H1 (cell line): ENCODE measurements around the gene SIDT1. TPM values are rescaled to one million over a fixed set of nuclear protein-coding genes. Genes with fewer than 3 reads are reported as not detected.

Experiments used
- HDAC2 ChIP-seq, 2 experiments: fragments of 300-600 bp in 1 of 2; sonication (generic) in 1 of 2; IDR thresholded peaks; 2 replicates each; pipeline ENCODE4 v1.6.1; 2011 to 2012; ENCODE audit warnings: low read depth in 2 of 2, low read length in 2 of 2, mild to moderate bottlenecking in 2 of 2, moderate library complexity in 2 of 2, borderline replicate concordance in 1 of 2, inconsistent platforms in 1 of 2
- MAFK ChIP-seq: IDR thresholded peaks from 2 replicates; pipeline ENCODE4 v1.6.1; 2012; ENCODE audit warnings: low read depth, mild to moderate bottlenecking, improper control_type of control experiment, low read length
- PHF8 ChIP-seq: fragments of 200-600 bp; sonication (generic); conservative IDR thresholded peaks from 2 replicates; pipeline ENCODE4 v1.7.1; 2012; ENCODE audit warnings: low read depth, mild to moderate bottlenecking, inconsistent platforms, low read length, moderate library complexity
- RBBP5 ChIP-seq: IDR thresholded peaks from 2 replicates; pipeline ENCODE4 v1.7.1; 2012; ENCODE audit warnings: low read depth, mild to moderate bottlenecking, inconsistent platforms, low read length, moderate library complexity, borderline replicate concordance
- RFX5 ChIP-seq: IDR thresholded peaks from 2 replicates; pipeline ENCODE4 v1.6.1; 2011; ENCODE audit warnings: low read depth, low read length, improper control_type of control experiment, borderline replicate concordance
- TBP ChIP-seq: IDR thresholded peaks from 2 replicates; pipeline ENCODE4 v1.6.1; 2011; ENCODE audit warnings: low read depth, low read length, improper control_type of control experiment
- TEAD4 ChIP-seq: IDR thresholded peaks from 2 replicates; pipeline ENCODE4 v1.6.1; 2012; ENCODE audit warnings: low read depth, low read length, inconsistent platforms, mixed read lengths
- polyA plus RNA-seq, 7 experiments: library from polyadenylated mRNA; depleted of rRNA in 3 of 7; stranded (reverse) in 5 of 7; unstranded in 2 of 7; fragments of >200 nt in 5 of 7; fragments of 200-250 nt in 2 of 7; gene quantifications; 1 replicate in 5 of 7; 2 replicates in 1 of 7; 4 replicates in 1 of 7; pipeline versions ENCODE4 v1.2.1 to v1.2.3, GENCODE V29; 2011 to 2013; ENCODE audit warnings: missing spikeins in 2 of 7, mixed read lengths in 2 of 7
- total RNA-seq: library from RNA; stranded (reverse); fragmentation: NEBNext Ultra II Directional; extraction: Animal tissue kit (Norgen Biotek cat#: 25700); gene quantifications from 2 replicates; pipeline ENCODE4 v1.2.1, GENCODE V29; 2021

SIDT1 gene
- total and polyA plus RNA-seq, 2 of the 8 experiments (the other 6 are each of a cell fraction or from before 2014, with no cell fraction given): 0.06 TPM; not detected in 1

DNA sequence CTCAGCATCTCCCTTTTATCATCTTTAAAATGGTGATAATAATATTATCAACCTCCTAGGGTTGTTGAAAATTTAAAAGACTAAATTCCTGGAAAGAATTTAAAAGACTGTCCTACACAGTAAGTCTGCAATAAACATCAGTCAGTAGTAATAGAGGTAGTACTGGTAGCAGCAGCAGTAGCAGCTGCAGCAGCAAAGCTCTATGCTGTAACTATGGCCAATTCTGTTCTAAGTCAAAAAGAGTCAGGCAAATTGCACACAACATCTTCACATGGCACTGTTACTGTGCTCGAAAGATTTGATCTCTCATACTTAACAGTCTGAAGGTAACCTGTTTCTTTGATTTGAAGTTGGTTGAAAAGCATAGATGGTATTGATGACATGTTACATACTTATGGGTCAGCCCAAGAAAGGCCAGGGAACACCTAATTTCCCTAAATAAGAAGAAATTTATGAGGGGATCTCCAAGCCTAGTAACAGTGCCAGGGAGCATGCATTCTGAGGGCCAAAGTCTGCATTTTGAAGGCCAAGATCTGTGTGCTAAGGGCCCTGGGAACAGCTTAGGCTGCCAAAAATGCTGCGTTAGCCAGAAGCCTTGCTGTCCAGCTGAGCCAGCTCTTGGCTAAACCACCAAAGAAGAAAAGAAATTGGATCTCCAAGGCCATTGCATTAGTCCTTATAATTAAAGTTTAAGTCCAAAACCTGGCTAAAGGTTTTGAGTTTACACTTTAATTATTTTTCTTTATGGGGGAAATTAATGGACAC lies 68.2 kb downstream of the SIDT1 start (continued):
- TF ChIP-seq RFX5: no peak
- TF ChIP-seq PHF8: no peak
- TF ChIP-seq RBBP5: no peak
- no peak for TF ChIP-seq TBP
- no peak for TF ChIP-seq HDAC2 (IDR thresholded peaks at IDR 0.05; ENCODE audit: borderline replicate concordance in 1 of 2, low read depth in 2 of 2, low read length in 2 of 2)
- no peak for TF ChIP-seq MAFK
- no peak for TF ChIP-seq TEAD4
- TF ChIP-seq, all 59 proteins: peak for 0
